HL-60/S4 treated with retinoic acid at 250 ng/mL for 4 days and 3 days (cell line): ENCODE results near the gene LSM11.

ENCODE experiments used
- in situ Hi-C: fragments of 300-500 bp; cut with MboI; formaldehyde crosslinking; loops from 2 replicates; pipeline ENCODE4 v1.7.0; 2022; ENCODE audit warnings: low sequenced_read_pairs

The LSM11 gene

GRCh38 chr5:157732596-157733262 is 10.8 kb upstream of the LSM11 start:
- in situ Hi-C loops, result no loop called here

GRCh38 chr5:157734436-157734835 is 9.1 kb upstream of the LSM11 start:
- in situ Hi-C loops, result no loop called here

- in situ Hi-C loops, result no loop called here
Measured at GRCh38 chr5:157735991-157736390, 7.5 kb upstream of the LSM11 start.

- in situ Hi-C loops, result no loop called here
Measured at GRCh38 chr5:157739388-157740228, 3.9 kb upstream of the LSM11 start.

GRCh38 chr5:157740229-157740610 is 3.3 kb upstream of the LSM11 start:
- in situ Hi-C loops, result no loop called here

GRCh38 chr5:157741131-157741530 is 2.4 kb upstream of the LSM11 start:
- in situ Hi-C loops, result no loop called here

- in situ Hi-C loops, result no loop called here
Measured at GRCh38 chr5:157744051-157745011, 819 bp downstream of the LSM11 start.

- in situ Hi-C loops, result no loop called here
Measured at GRCh38 chr5:157745041-157745456, 1.5 kb downstream of the LSM11 start.

- in situ Hi-C loops, result no loop called here
Measured at GRCh38 chr5:157747173-157747740, 3.7 kb downstream of the LSM11 start.

GRCh38 chr5:157747766-157748700 is 4.5 kb downstream of the LSM11 start:
- in situ Hi-C loops, result no loop called here

GRCh38 chr5:157748760-157749461 is 5.4 kb downstream of the LSM11 start:
- in situ Hi-C loops, result no loop called here

GRCh38 chr5:157749462-157749799 is 5.9 kb downstream of the LSM11 start:
- in situ Hi-C loops, result no loop called here

GRCh38 chr5:157750320-157750719 is 6.8 kb downstream of the LSM11 start:
- in situ Hi-C loops, result no loop called here

- in situ Hi-C loops, result no loop called here
Measured at GRCh38 chr5:157756122-157756521, 12.6 kb downstream of the LSM11 start.

- in situ Hi-C loops, result no loop called here
Measured at GRCh38 chr5:157758706-157759105, 15.2 kb downstream of the LSM11 start.

- in situ Hi-C loops, result no loop called here
Measured at GRCh38 chr5:157761690-157762621, 18.4 kb downstream of the LSM11 start.

GRCh38 chr5:157764531-157764930 is 21.0 kb downstream of the LSM11 start:
- in situ Hi-C loops, result no loop called here

- in situ Hi-C loops, result no loop called here
Measured at GRCh38 chr5:157766442-157766841, 22.9 kb downstream of the LSM11 start.
